HG03378 (cell line): Measurements from ENCODE around the gene NCCRP1.
"Not testable (repeated sequence)": the region's sequence is repeated elsewhere in the genome, so short reads cannot be mapped to it uniquely, and the experiment has no call there.

ENCODE experiments used
- ATAC-seq: cut with Tn5 transposase; IDR thresholded peaks from one replicate; pipeline ENCODE4 v1.9.1; 2021; ENCODE audit warnings: mild to moderate bottlenecking, moderate library complexity; ENCODE audit not compliant: unreplicated experiment

The NCCRP1 gene

GRCh38 chr19:39205449-39205764, 8.6 kb downstream of the NCCRP1 start:
- ATAC-seq: no peak

GRCh38 chr19:39206122-39206521, 9.4 kb downstream of the NCCRP1 start:
- ATAC-seq: no peak

GRCh38 chr19:39207293-39207836, 10.6 kb downstream of the NCCRP1 start:
- no peak for ATAC-seq

- ATAC-seq: no peak
These were observed 11.5 kb downstream of the NCCRP1 start for GRCh38 chr19:39208175-39208795.

- ATAC-seq: no peak
These were observed 12.4 kb downstream of the NCCRP1 start for GRCh38 chr19:39209196-39209595.

GRCh38 chr19:39211731-39212374, 15.1 kb downstream of the NCCRP1 start:
- ATAC-seq: no peak

GRCh38 chr19:39212375-39212742, 15.6 kb downstream of the NCCRP1 start:
- ATAC-seq: no peak

GRCh38 chr19:39215323-39215722, 18.6 kb downstream of the NCCRP1 start:
- not testable (repeated sequence) for ATAC-seq

GRCh38 chr19:39217094-39217493, 20.3 kb downstream of the NCCRP1 start:
- no peak for ATAC-seq

GRCh38 chr19:39218230-39219007, 21.7 kb downstream of the NCCRP1 start:
- no peak for ATAC-seq

- ATAC-seq: not testable (repeated sequence)
These were observed 22.3 kb downstream of the NCCRP1 start for GRCh38 chr19:39219108-39219507.

GRCh38 chr19:39223703-39224279, 27.0 kb downstream of the NCCRP1 start:
- ATAC-seq: no peak

GRCh38 chr19:39224910-39225309, 28.1 kb downstream of the NCCRP1 start:
- no peak for ATAC-seq

GRCh38 chr19:39230096-39230764, 33.5 kb downstream of the NCCRP1 start:
- ATAC-seq: no peak

GRCh38 chr19:39232708-39233107, 35.9 kb downstream of the NCCRP1 start:
- ATAC-seq: no peak

- ATAC-seq: no peak
These were observed 39.8 kb downstream of the NCCRP1 start for GRCh38 chr19:39236527-39236926.

- ATAC-seq: no peak
These were observed 40.7 kb downstream of the NCCRP1 start for GRCh38 chr19:39237200-39238184.

GRCh38 chr19:39238209-39238608, 41.4 kb downstream of the NCCRP1 start:
- no peak for ATAC-seq

GRCh38 chr19:39238944-39239343, 42.2 kb downstream of the NCCRP1 start:
- no peak for ATAC-seq

GRCh38 chr19:39240421-39240820, 43.7 kb downstream of the NCCRP1 start:
- ATAC-seq: no peak
